OCI-LY3 (cell line): ENCODE results near the gene FANCE.

Source experiments
- H2AFZ ChIP-seq: fragments of 200-600, 300-600 bp; shearing (Covaris generic); 2 replicates; pipeline ENCODE4 v1.6.0; 2014; ENCODE audit warnings: antibody characterized with exemption, low read depth, low read length
- H3K27ac ChIP-seq: fragments of 200-600, 300-600 bp; sonication (generic); 2 replicates; pipeline ENCODE4 v1.5.1; 2014; ENCODE audit warnings: mild to moderate bottlenecking, low read length, moderate library complexity, mixed read lengths
- H3K27me3 ChIP-seq: fragments of 200-600, 300-600 bp; sonication (generic); 2 replicates; pipeline ENCODE4 v1.6.1; 2014; ENCODE audit warnings: low read depth, low read length, mixed read lengths
- H3K36me3 ChIP-seq: fragments of 200-600, 300-600 bp; sonication (generic); replicated peaks from 2 replicates; pipeline ENCODE3; 2014; ENCODE audit warnings: low read depth, low read length, mixed read lengths
- H3K4me1 ChIP-seq: fragments of 300-600, 200-600 bp; sonication (generic); 2 replicates; pipeline ENCODE4 v1.6.1; 2014; ENCODE audit warnings: low read length, mixed read lengths
- H3K4me2 ChIP-seq: fragments of 200-600, 300-600 bp; sonication (generic); 2 replicates; pipeline ENCODE4 v1.6.1; 2014; ENCODE audit warnings: low read length, mixed read lengths
- H3K4me3 ChIP-seq: fragments of 300-600, 200-600 bp; sonication (generic); 2 replicates; pipeline ENCODE4 v1.5.1; 2014; ENCODE audit warnings: antibody characterized with exemption, mild to moderate bottlenecking, low read length, moderate library complexity
- H3K79me2 ChIP-seq: fragments of 300-600, 200-600 bp; shearing (Covaris generic); 2 replicates; pipeline ENCODE4 v1.6.1; 2014; ENCODE audit warnings: mild to moderate bottlenecking, low read length, mixed read lengths
- H3K9ac ChIP-seq: fragments of 300-600, 200-600 bp; shearing (Covaris generic); 2 replicates; pipeline ENCODE4 v1.6.0; 2014; ENCODE audit warnings: mild to moderate bottlenecking, low read length, moderate library complexity
- H3K9me3 ChIP-seq: fragments of 200-600, 300-600 bp; shearing (Covaris generic); 2 replicates; pipeline ENCODE4 v1.6.1; 2014; ENCODE audit warnings: low read length, mixed read lengths; ENCODE audit not compliant: insufficient read depth
- H4K20me1 ChIP-seq: fragments of 200-600, 300-600 bp; sonication (generic); 2 replicates; pipeline ENCODE4 v1.6.1; 2016; ENCODE audit warnings: low read length, mixed read lengths; ENCODE audit not compliant: insufficient read depth
- EZH2phosphoT487 ChIP-seq: fragments of 200-600 bp; shearing (Covaris generic); IDR thresholded peaks from 2 replicates; pipeline ENCODE4 v1.6.1; 2018; ENCODE audit warnings: antibody characterized with exemption, mixed run types, low read depth
- TF ChIP-seq, protein P1 (sequence below): fragments of 200-600, 300-600 bp; sonication (generic); IDR thresholded peaks from 2 replicates; pipeline ENCODE4 v1.5.1; 2014; ENCODE audit warnings: antibody characterized with exemption, low read length, low read depth

Gene FANCE

GRCh38 chr6:35507221-35507620 is 55.1 kb downstream of the FANCE start:
- 0 out of 2 replicates have a peak, but pooled peaks cover 2% of the 10 kb centered on the region for H3K27me3 ChIP-seq
- H3K79me2 ChIP-seq, result no peaks in the 10 kb centered on the region
- no peaks in the 10 kb centered on the region for H3K36me3 ChIP-seq
- no peak overlapping the region for H3K4me2 ChIP-seq
- no peaks in the 10 kb centered on the region for H4K20me1 ChIP-seq
- no peak overlapping the region for H3K4me3 ChIP-seq
- no peak overlapping the region for H3K27ac ChIP-seq
- H2AFZ ChIP-seq, result no peak overlapping the region
- H3K4me1 ChIP-seq, result no peaks in the 10 kb centered on the region
- TF ChIP-seq, protein P1, sequence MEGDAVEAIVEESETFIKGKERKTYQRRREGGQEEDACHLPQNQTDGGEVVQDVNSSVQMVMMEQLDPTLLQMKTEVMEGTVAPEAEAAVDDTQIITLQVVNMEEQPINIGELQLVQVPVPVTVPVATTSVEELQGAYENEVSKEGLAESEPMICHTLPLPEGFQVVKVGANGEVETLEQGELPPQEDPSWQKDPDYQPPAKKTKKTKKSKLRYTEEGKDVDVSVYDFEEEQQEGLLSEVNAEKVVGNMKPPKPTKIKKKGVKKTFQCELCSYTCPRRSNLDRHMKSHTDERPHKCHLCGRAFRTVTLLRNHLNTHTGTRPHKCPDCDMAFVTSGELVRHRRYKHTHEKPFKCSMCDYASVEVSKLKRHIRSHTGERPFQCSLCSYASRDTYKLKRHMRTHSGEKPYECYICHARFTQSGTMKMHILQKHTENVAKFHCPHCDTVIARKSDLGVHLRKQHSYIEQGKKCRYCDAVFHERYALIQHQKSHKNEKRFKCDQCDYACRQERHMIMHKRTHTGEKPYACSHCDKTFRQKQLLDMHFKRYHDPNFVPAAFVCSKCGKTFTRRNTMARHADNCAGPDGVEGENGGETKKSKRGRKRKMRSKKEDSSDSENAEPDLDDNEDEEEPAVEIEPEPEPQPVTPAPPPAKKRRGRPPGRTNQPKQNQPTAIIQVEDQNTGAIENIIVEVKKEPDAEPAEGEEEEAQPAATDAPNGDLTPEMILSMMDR, result no peak
- TF ChIP-seq EZH2phosphoT487, result no peak
- H3K9ac ChIP-seq, result no peak overlapping the region
- H3K9me3 ChIP-seq, result no peaks in the 10 kb centered on the region

GRCh38 chr6:35508027-35508426 is 55.9 kb downstream of the FANCE start:
- no peak overlapping the region for H3K4me2 ChIP-seq
- H3K4me1 ChIP-seq, result no peaks in the 10 kb centered on the region
- no peak overlapping the region for H3K27ac ChIP-seq
- H3K79me2 ChIP-seq, result no peaks in the 10 kb centered on the region
- H3K4me3 ChIP-seq, result no peak overlapping the region
- H3K36me3 ChIP-seq, result no peaks in the 10 kb centered on the region
- no peak overlapping the region for H3K9ac ChIP-seq
- no peaks in the 10 kb centered on the region for H4K20me1 ChIP-seq
- TF ChIP-seq, protein P1, result no peak
- no peak for TF ChIP-seq EZH2phosphoT487
- H3K9me3 ChIP-seq, result no peaks in the 10 kb centered on the region
- no peak overlapping the region for H2AFZ ChIP-seq
- 0 out of 2 replicates have a peak, but pooled peaks cover 2% of the 10 kb centered on the region for H3K27me3 ChIP-seq

DNA sequence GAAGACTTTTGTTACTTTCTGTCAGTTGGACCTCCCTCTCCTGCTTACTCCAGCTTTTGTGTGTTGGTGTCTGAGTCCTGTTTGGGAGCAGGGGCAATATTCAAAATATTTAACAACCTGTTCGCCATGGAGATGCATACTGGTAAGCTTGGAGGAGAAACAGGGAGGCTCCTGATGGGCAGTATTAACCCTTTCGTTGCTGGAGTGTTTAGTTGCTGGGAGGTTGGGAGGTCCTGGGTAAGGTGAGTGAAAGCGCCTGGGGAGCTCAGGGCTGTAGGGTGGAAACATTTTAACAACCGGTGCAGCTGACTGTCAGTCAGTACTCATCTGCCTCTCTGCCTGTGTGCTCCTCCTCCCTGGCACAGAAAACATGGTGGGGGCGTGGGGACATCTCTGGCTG is 56.4 kb downstream of the FANCE start:
- H3K9me3 ChIP-seq, result no peaks in the 10 kb centered on the region
- H3K27me3 ChIP-seq, result 0 out of 2 replicates have a peak, but pooled peaks cover 2% of the 10 kb centered on the region
- no peak overlapping the region for H3K4me3 ChIP-seq
- H3K79me2 ChIP-seq, result no peaks in the 10 kb centered on the region
- H3K4me2 ChIP-seq, result no peak overlapping the region
- H4K20me1 ChIP-seq, result no peaks in the 10 kb centered on the region
- no peak overlapping the region for H2AFZ ChIP-seq
- no peaks in the 10 kb centered on the region for H3K4me1 ChIP-seq
- no peak overlapping the region for H3K27ac ChIP-seq
- no peaks in the 10 kb centered on the region for H3K36me3 ChIP-seq
- TF ChIP-seq, protein P1, result no peak
- no peak for TF ChIP-seq EZH2phosphoT487
- H3K9ac ChIP-seq, result no peak overlapping the region

- Histone ChIP-seq H3K4me1 (no peaks in the 10 kb centered on the region), H3K36me3 (no peaks in the 10 kb centered on the region), H2AFZ (no peak overlapping the region), H4K20me1 (no peaks in the 10 kb centered on the region), H3K9me3 (no peaks in the 10 kb centered on the region), H3K27me3 (0 out of 2 replicates have a peak, but pooled peaks cover 2% of the 10 kb centered on the region), H3K9ac (no peak overlapping the region), H3K4me2 (no peak overlapping the region), H3K79me2 (no peaks in the 10 kb centered on the region), H3K27ac (no peak overlapping the region), H3K4me3 (no peak overlapping the region)
- no peak for TF ChIP-seq EZH2phosphoT487
- TF ChIP-seq, protein P1, result no peak
Measured at GRCh38 chr6:35510916-35511561, 58.9 kb downstream of the FANCE start.
